ENCODE measurements around the gene LCE1E. TPM values are rescaled to one million over a fixed set of nuclear protein-coding genes. Genes with fewer than 3 reads are reported as not detected.

Gene LCE1E
- total RNA-seq, 4 donors from 2014 or later: not detected

- no peak for DNase-seq
- TF ChIP-seq CTCF (IDR thresholded peaks at IDR 0.05) (no peak), POLR2A (IDR thresholded peaks at IDR 0.05) (no peak)
- H3K36me3 ChIP-seq: no peaks in the 10 kb centered on the region
- no peaks in the 10 kb centered on the region for H3K27me3 ChIP-seq
- no peaks in the 10 kb centered on the region for H3K4me1 ChIP-seq
- intact Hi-C loops (cut with DNase I; ENCODE audit: low total_unique reads): no loop called here
- no peak overlapping the region for H3K27ac ChIP-seq
- no peaks in the 10 kb centered on the region for H3K9me3 ChIP-seq
- no peak overlapping the region for H3K4me3 ChIP-seq
Observed at GRCh38 chr1:152811050-152811449, 25.0 kb downstream of the LCE1E start.

DNA sequence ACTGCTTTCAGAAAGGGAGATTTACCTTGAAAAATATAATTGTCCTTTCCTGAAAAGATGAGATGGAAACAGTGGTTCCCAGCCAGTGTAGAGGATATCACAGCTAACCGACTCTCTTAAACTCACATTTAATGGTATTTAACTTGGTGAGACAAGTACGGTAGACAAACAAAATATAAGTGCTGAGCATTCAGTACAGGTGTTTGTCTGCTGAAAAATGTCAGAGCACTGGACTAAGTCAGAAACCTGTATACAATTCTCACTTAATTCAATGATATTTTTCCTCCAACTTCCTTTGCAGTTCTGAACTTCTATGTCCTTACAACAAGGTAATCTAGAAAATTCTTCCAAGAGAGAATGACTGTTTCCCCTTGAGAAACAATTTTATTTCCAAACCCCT lies 25.6 kb downstream of the LCE1E start, which contains the start of gene LCE1B:
Gene LCE1B, plus strand, starts transcription at position 301 of the 400 bp plus-strand sequence. CDS start 476 bp downstream, outside the sequence.
- no peak for DNase-seq
- TF ChIP-seq POLR2A (IDR thresholded peaks at IDR 0.05) (no peak), CTCF (IDR thresholded peaks at IDR 0.05) (no peak)

GRCh38 chr1:152817309-152817708 lies 31.3 kb downstream of the LCE1E start:
- H3K4me3 ChIP-seq: no peak overlapping the region
- no peaks in the 10 kb centered on the region for H3K27me3 ChIP-seq
- intact Hi-C loops (cut with DNase I; ENCODE audit: low total_unique reads): no loop called here
- H3K4me1 ChIP-seq: no peaks in the 10 kb centered on the region
- DNase-seq: no peak
- H3K9me3 ChIP-seq: no peaks in the 10 kb centered on the region
- TF ChIP-seq CTCF (IDR thresholded peaks at IDR 0.05): no peak
- no peak for TF ChIP-seq POLR2A (IDR thresholded peaks at IDR 0.05)
- H3K27ac ChIP-seq: no peak overlapping the region
- no peaks in the 10 kb centered on the region for H3K36me3 ChIP-seq

More for the DNA sequence above, 25.6 kb downstream of the LCE1E start, which contains the start of gene LCE1B:
- Histone ChIP-seq H3K27me3 (no peaks in the 10 kb centered on the region), H3K9me3 (no peaks in the 10 kb centered on the region), H3K36me3 (no peaks in the 10 kb centered on the region), H3K4me3 (no peak within 1 kb of the TSS), H3K27ac (no peak within 1 kb of the TSS), H3K4me1 (no peaks in the 10 kb centered on the region)
- intact Hi-C loops (cut with DNase I; ENCODE audit: low total_unique reads): no loop called here

- no peak for DNase-seq
- Histone ChIP-seq H3K27me3 (no peaks in the 10 kb centered on the region), H3K9me3 (no peaks in the 10 kb centered on the region), H3K4me3 (no peak overlapping the region), H3K4me1 (no peaks in the 10 kb centered on the region), H3K36me3 (no peaks in the 10 kb centered on the region), H3K27ac (no peak overlapping the region)
- no peak for TF ChIP-seq POLR2A (IDR thresholded peaks at IDR 0.05)
- no peak for TF ChIP-seq CTCF (IDR thresholded peaks at IDR 0.05)
- intact Hi-C loops (cut with DNase I; ENCODE audit: low total_unique reads): no loop called here
Observed at GRCh38 chr1:152823294-152823693, 37.2 kb downstream of the LCE1E start.

GRCh38 chr1:152824964-152825363 lies 38.9 kb downstream of the LCE1E start:
- Histone ChIP-seq H3K36me3 (no peaks in the 10 kb centered on the region), H3K9me3 (no peaks in the 10 kb centered on the region), H3K27ac (no peak overlapping the region), H3K27me3 (no peaks in the 10 kb centered on the region), H3K4me1 (no peaks in the 10 kb centered on the region), H3K4me3 (no peak overlapping the region)
- DNase-seq: no peak
- intact Hi-C loops (cut with DNase I; ENCODE audit: low total_unique reads): no loop called here
- TF ChIP-seq CTCF (IDR thresholded peaks at IDR 0.05): no peak

All from uterus (tissue), 4 donors.